Adipocyte (in vitro differentiated cells): ENCODE data around the gene MPHOSPH9.
A peak's percentile ranks its signal among the peaks of the same experiment; 100 is the strongest.

ENCODE experiments used
- DNase-seq: peaks from one replicate; pipeline ENCODE4 v3.0.0-alpha.2; 2015; ENCODE audit warnings: low read depth
- H3K27me3 ChIP-seq: replicated peaks from 2 replicates; pipeline ENCODE4 v1.7.0; 2013; ENCODE audit warnings: mild to moderate bottlenecking, low read length, moderate library complexity; ENCODE audit not compliant: control insufficient read depth, insufficient read depth
- H3K36me3 ChIP-seq: 2 replicates; pipeline ENCODE4 v1.7.0; 2013; ENCODE audit warnings: low read length, mild to moderate bottlenecking, moderate library complexity; ENCODE audit not compliant: control insufficient read depth, insufficient read depth, severe bottlenecking
- H3K4me1 ChIP-seq: 2 replicates; pipeline ENCODE4 v1.7.0; 2013; ENCODE audit warnings: mild to moderate bottlenecking, low read length, moderate library complexity; ENCODE audit not compliant: control insufficient read depth, insufficient read depth
- H3K4me3 ChIP-seq: 2 replicates; pipeline ENCODE4 v1.7.0; 2013; ENCODE audit warnings: mild to moderate bottlenecking, low read length, moderate library complexity
- H3K9ac ChIP-seq: 2 replicates; pipeline ENCODE4 v1.7.0; 2013; ENCODE audit warnings: mild to moderate bottlenecking, low read length, moderate library complexity
- H3K9me3 ChIP-seq: 2 replicates; pipeline ENCODE4 v1.7.0; 2013; ENCODE audit warnings: mild to moderate bottlenecking, low read length, moderate library complexity; ENCODE audit not compliant: control insufficient read depth

Gene MPHOSPH9

GRCh38 chr12:123268850-123269249 is 35.9 kb upstream of the MPHOSPH9 start:
- no peak for DNase-seq
- H3K9me3 ChIP-seq: no peaks in the 10 kb centered on the region
- peaks cover 15% of the 10 kb centered on the region for H3K4me1 ChIP-seq
- H3K27me3 ChIP-seq: no peaks in the 10 kb centered on the region
- H3K4me3 ChIP-seq: peak overlapping the region; percentile 61
- H3K36me3 ChIP-seq: peaks cover 11% of the 10 kb centered on the region
- peak overlapping the region; percentile 50 for H3K9ac ChIP-seq

GRCh38 chr12:123267991-123268843 is 35.3 kb upstream of the MPHOSPH9 start:
- peaks cover 15% of the 10 kb centered on the region for H3K4me1 ChIP-seq
- H3K9me3 ChIP-seq: no peaks in the 10 kb centered on the region
- no peaks in the 10 kb centered on the region for H3K27me3 ChIP-seq
- no peak overlapping the region for H3K4me3 ChIP-seq
- H3K9ac ChIP-seq: no peak overlapping the region
- peaks cover 17% of the 10 kb centered on the region for H3K36me3 ChIP-seq
- DNase-seq: peak; percentile 34

- Histone ChIP-seq H3K36me3 (peaks cover 22% of the 10 kb centered on the region), H3K4me3 (no peak overlapping the region), H3K9ac (no peak overlapping the region), H3K4me1 (peaks cover 15% of the 10 kb centered on the region), H3K9me3 (no peaks in the 10 kb centered on the region), H3K27me3 (no peaks in the 10 kb centered on the region)
- peak; percentile 13 for DNase-seq
Observed at GRCh38 chr12:123267335-123267920, 34.5 kb upstream of the MPHOSPH9 start.

GRCh38 chr12:123266679-123267277 is 33.8 kb upstream of the MPHOSPH9 start:
- H3K4me3 ChIP-seq: no peak overlapping the region
- H3K9me3 ChIP-seq: no peaks in the 10 kb centered on the region
- H3K4me1 ChIP-seq: peaks cover 11% of the 10 kb centered on the region
- H3K27me3 ChIP-seq: no peaks in the 10 kb centered on the region
- no peak for DNase-seq
- H3K36me3 ChIP-seq: peaks cover 28% of the 10 kb centered on the region
- no peak overlapping the region for H3K9ac ChIP-seq

GRCh38 chr12:123265851-123266678 is 33.1 kb upstream of the MPHOSPH9 start:
- Histone ChIP-seq H3K9me3 (no peaks in the 10 kb centered on the region), H3K4me1 (peaks cover 11% of the 10 kb centered on the region), H3K27me3 (no peaks in the 10 kb centered on the region), H3K36me3 (peaks cover 35% of the 10 kb centered on the region), H3K4me3 (no peak overlapping the region), H3K9ac (no peak overlapping the region)
- no peak for DNase-seq

GRCh38 chr12:123264642-123265041 is 31.7 kb upstream of the MPHOSPH9 start:
- Histone ChIP-seq H3K36me3 (peaks cover 50% of the 10 kb centered on the region), H3K4me3 (no peak overlapping the region), H3K9me3 (no peaks in the 10 kb centered on the region), H3K4me1 (peaks cover 7% of the 10 kb centered on the region), H3K9ac (no peak overlapping the region), H3K27me3 (no peaks in the 10 kb centered on the region)
- DNase-seq: no peak

GRCh38 chr12:123263196-123263817 is 30.4 kb upstream of the MPHOSPH9 start:
- H3K4me3 ChIP-seq: no peak overlapping the region

GRCh38 chr12:123261196-123261595 is 28.3 kb upstream of the MPHOSPH9 start:
- Histone ChIP-seq H3K27me3 (no peaks in the 10 kb centered on the region), H3K9ac (no peak overlapping the region), H3K36me3 (peaks cover 68% of the 10 kb centered on the region), H3K9me3 (no peaks in the 10 kb centered on the region), H3K4me3 (no peak overlapping the region), H3K4me1 (peaks cover 6% of the 10 kb centered on the region)
- no peak for DNase-seq

More at GRCh38 chr12:123263196-123263817, 30.4 kb upstream of the MPHOSPH9 start:
- H3K36me3 ChIP-seq: peaks cover 61% of the 10 kb centered on the region
- no peak overlapping the region for H3K9ac ChIP-seq
- H3K27me3 ChIP-seq: no peaks in the 10 kb centered on the region
- peaks cover 3% of the 10 kb centered on the region for H3K4me1 ChIP-seq
- DNase-seq: no peak
- no peaks in the 10 kb centered on the region for H3K9me3 ChIP-seq

- Histone ChIP-seq H3K4me3 (no peak overlapping the region), H3K9me3 (no peaks in the 10 kb centered on the region), H3K27me3 (no peaks in the 10 kb centered on the region), H3K4me1 (peaks cover 6% of the 10 kb centered on the region), H3K36me3 (peaks cover 73% of the 10 kb centered on the region), H3K9ac (no peak overlapping the region)
- no peak for DNase-seq
Observed at GRCh38 chr12:123260081-123260480, 27.1 kb upstream of the MPHOSPH9 start.

GRCh38 chr12:123258593-123258992 is 25.7 kb upstream of the MPHOSPH9 start:
- no peaks in the 10 kb centered on the region for H3K27me3 ChIP-seq
- H3K4me1 ChIP-seq: peaks cover 6% of the 10 kb centered on the region
- H3K4me3 ChIP-seq: no peak overlapping the region
- no peaks in the 10 kb centered on the region for H3K9me3 ChIP-seq
- DNase-seq: no peak
- peaks cover 86% of the 10 kb centered on the region for H3K36me3 ChIP-seq
- no peak overlapping the region for H3K9ac ChIP-seq
